HepG2 (cell line): Measurements from ENCODE around the gene KLHDC1. TPM values are rescaled to one million over a fixed set of nuclear protein-coding genes. Genes with fewer than 3 reads are reported as not detected.

Experiments
- ATF7-NPFF ChIP-seq: sonication (generic); formaldehyde crosslinking; IDR thresholded peaks from 2 replicates; pipeline ENCODE4 v1.8.1; 2023; ENCODE audit warnings: mild to moderate bottlenecking, low read depth, missing genetic modification reagents, moderate library complexity
- DMAP1 ChIP-seq: IDR thresholded peaks from 2 replicates; pipeline ENCODE4 v1.6.1; 2016
- FIP1L1 ChIP-seq: fragments of 200-400 bp; formaldehyde crosslinking; IDR thresholded peaks from 2 replicates; pipeline ENCODE4 v1.6.1; 2018; ENCODE audit warnings: low read depth, mild to moderate bottlenecking, low read length, moderate library complexity, borderline replicate concordance; ENCODE audit not compliant: insufficient read depth
- FOXO4 ChIP-seq: sonication (generic); formaldehyde crosslinking; conservative IDR thresholded peaks from 2 replicates; pipeline ENCODE4 v1.8.1; 2023; ENCODE audit warnings: missing genetic modification reagents
- MIER2 ChIP-seq: IDR thresholded peaks from 2 replicates; pipeline ENCODE4 v1.6.1; 2016; ENCODE audit warnings: missing biosample characterization, missing genetic modification reagents
- MIER3 ChIP-seq: IDR thresholded peaks from 2 replicates; pipeline ENCODE4 v1.6.1; 2016; ENCODE audit warnings: missing compliant biosample characterization, borderline replicate concordance
- MTF1 ChIP-seq: sonication (generic); formaldehyde crosslinking; IDR thresholded peaks from 2 replicates; pipeline ENCODE4 v1.5.0; 2020; ENCODE audit warnings: missing genetic modification reagents
- MXD1 ChIP-seq: sonication (generic); formaldehyde crosslinking; IDR thresholded peaks from 2 replicates; pipeline ENCODE4 v1.4.0; 2020; ENCODE audit warnings: mild to moderate bottlenecking, missing genetic modification reagents
- NONO ChIP-seq, 2 experiments: fragments of 450-650 bp in 1 of 2; sonication (generic) in 1 of 2; formaldehyde crosslinking in 1 of 2; IDR thresholded peaks in 1 of 2; conservative IDR thresholded peaks in 1 of 2; 2 replicates each; pipeline versions ENCODE4 v1.6.1 to v1.8.0; 2017 to 2022; ENCODE audit warnings: mild to moderate bottlenecking in 1 of 2, missing genetic modification reagents in 1 of 2, moderate library complexity in 1 of 2
- PLSCR1 ChIP-seq: sonication (generic); formaldehyde crosslinking; IDR thresholded peaks from 2 replicates; pipeline ENCODE4 v1.5.0; 2020; ENCODE audit warnings: missing genetic modification reagents, mild to moderate bottlenecking, borderline replicate concordance
- POLR2G ChIP-seq: fragments of 200-400 bp; formaldehyde crosslinking; IDR thresholded peaks from 2 replicates; pipeline ENCODE4 v1.6.1; 2018; ENCODE audit warnings: mild to moderate bottlenecking, low read depth, low read length, moderate library complexity
- RAD51 ChIP-seq: fragments of 450-650 bp; IDR thresholded peaks from 2 replicates; pipeline ENCODE4 v1.6.1; 2016; ENCODE audit warnings: borderline replicate concordance
- RFX3 ChIP-seq: IDR thresholded peaks from 2 replicates; pipeline ENCODE4 v1.6.1; 2016; ENCODE audit warnings: missing biosample characterization, missing genetic modification reagents
- RNF219 ChIP-seq: sonication (generic); formaldehyde crosslinking; IDR thresholded peaks from 2 replicates; pipeline ENCODE4 v1.5.0; 2020; ENCODE audit warnings: mild to moderate bottlenecking, missing genetic modification reagents
- SMYD3 ChIP-seq: sonication (generic); formaldehyde crosslinking; IDR thresholded peaks from 2 replicates; pipeline ENCODE4 v1.8.1; 2023; ENCODE audit warnings: mild to moderate bottlenecking, missing genetic modification reagents
- TFE3 ChIP-seq: IDR thresholded peaks from 2 replicates; pipeline ENCODE4 v1.6.1; 2016
- TMF1 ChIP-seq: sonication (generic); formaldehyde crosslinking; IDR thresholded peaks from 2 replicates; pipeline ENCODE4 v1.8.1; 2022; ENCODE audit warnings: low read depth, missing genetic modification reagents
- ZNF572 ChIP-seq: sonication (generic); formaldehyde crosslinking; IDR thresholded peaks from 2 replicates; pipeline ENCODE4 v1.5.1; 2020; ENCODE audit warnings: mild to moderate bottlenecking, missing genetic modification reagents
- ZNF781 ChIP-seq: sonication (generic); formaldehyde crosslinking; IDR thresholded peaks from 2 replicates; pipeline ENCODE4 v1.5.1; 2020; ENCODE audit warnings: borderline replicate concordance, mild to moderate bottlenecking, missing genetic modification reagents; ENCODE audit errors: not compliant biosample characterization
- ZNF879 ChIP-seq: sonication (generic); formaldehyde crosslinking; IDR thresholded peaks from 2 replicates; pipeline ENCODE4 v1.8.1; 2023; ENCODE audit warnings: missing genetic modification reagents
- polyA plus RNA-seq, 8 experiments: library from polyadenylated mRNA; depleted of rRNA in 3 of 8; stranded (reverse) in 7 of 8; unstranded in 1 of 8; fragments of >200 nt; fragmentation: Illumina TruSeq in 4 of 8; extraction: Trizol in 4 of 8; gene quantifications; 2 replicates each; pipeline versions ENCODE4 v1.2.1 to v1.2.3, GENCODE V29; 2011 to 2016; ENCODE audit warnings: low read depth in 4 of 8, missing spikeins in 1 of 8, mixed read lengths in 1 of 8; ENCODE audit not compliant: insufficient read depth in 1 of 8
- total RNA-seq, 5 experiments: library from RNA; depleted of rRNA; stranded (reverse); fragments of >200 nt; fragmentation: Illumina TruSeq; extraction: Trizol; gene quantifications; 2 replicates each; pipeline ENCODE4 v1.2.3, GENCODE V29; 2016; ENCODE audit warnings: low read depth in 1 of 5

The KLHDC1 gene
- total and polyA plus RNA-seq, 2 of the 13 experiments (the other 11 are each of a cell fraction or from before 2014, with no cell fraction given), result 0.11 TPM; not detected in 1

GRCh38 chr14:49767571-49768300 lies 74.8 kb downstream of the KLHDC1 start, which contains the start of gene KLHDC2 (continued):
- peak; percentile 26 for TF ChIP-seq ZNF781 (CRISPR knock-in tag)
- TF ChIP-seq FOXO4, result 0 out of 2 replicates have a peak, but pooled peaks have one; percentile 13
- no peak; the same call in 1 of the 2 replicates for TF ChIP-seq SMYD3 (CRISPR knock-in tag)
- peak; percentile 60; the same call in 1 of the 2 replicates for TF ChIP-seq ATF7-NPFF (CRISPR knock-in tag)
- TF ChIP-seq ZNF879 (CRISPR knock-in tag), result no peak; the same call in 1 of the 2 replicates
- no peak for TF ChIP-seq MTF1 (CRISPR knock-in tag)
- TF ChIP-seq MIER2 (CRISPR knock-in tag), result no peak
- TF ChIP-seq PLSCR1, result no peak
- TF ChIP-seq RAD51, result no peak
- no peak for TF ChIP-seq MIER3 (CRISPR knock-in tag)
- no peak; the same call in 1 of the 2 replicates for TF ChIP-seq TMF1 (CRISPR knock-in tag)
- no peak for TF ChIP-seq TFE3 (CRISPR knock-in tag)
- no peak for TF ChIP-seq ZNF572 (CRISPR knock-in tag)
- peak; percentile 74 for TF ChIP-seq DMAP1 (CRISPR knock-in tag)
- TF ChIP-seq FIP1L1, result no peak
- TF ChIP-seq NONO (IDR thresholded peaks at IDR 0.05), result no peak
- TF ChIP-seq NONO (CRISPR knock-in tag; conservative IDR thresholded peaks at IDR 0.05), result peak; percentile 65; the same call in 1 of the 2 replicates
- peak; percentile 62 for TF ChIP-seq MXD1 (CRISPR knock-in tag)
- TF ChIP-seq POLR2G, result peak; percentile 82
- no peak for TF ChIP-seq RNF219 (CRISPR knock-in tag)
- no peak for TF ChIP-seq RFX3 (CRISPR knock-in tag)
